Hematopoietic multipotent progenitor cell treated with erythropoietin and hydrocortisone succinate and interleukin-3 and kit ligand, for 15 days (in vitro differentiated cells): ENCODE data around the gene MYRFL.

Experiments used
- DNase-seq: peaks from one replicate; pipeline ENCODE4 v3.0.0-alpha.2; 2015; ENCODE audit warnings: low spot score

Gene MYRFL

GRCh38 chr12:69898236-69898635 lies 73.2 kb downstream of the MYRFL start:
- no peak for DNase-seq

GRCh38 chr12:69900720-69901131 lies 75.7 kb downstream of the MYRFL start:
- DNase-seq, result peak; percentile 71

- DNase-seq, result no peak
Measured at GRCh38 chr12:69901221-69901905, 76.3 kb downstream of the MYRFL start.

GRCh38 chr12:69903548-69903947 lies 78.5 kb downstream of the MYRFL start:
- no peak for DNase-seq

GRCh38 chr12:69904777-69905176 lies 79.8 kb downstream of the MYRFL start:
- DNase-seq, result no peak

GRCh38 chr12:69905801-69906200 lies 80.8 kb downstream of the MYRFL start:
- DNase-seq, result no peak

- no peak for DNase-seq
Measured at GRCh38 chr12:69906411-69907216, 81.6 kb downstream of the MYRFL start.

- no peak for DNase-seq
Measured at GRCh38 chr12:69908203-69908602, 83.2 kb downstream of the MYRFL start.

- DNase-seq, result no peak
Measured at GRCh38 chr12:69910694-69911093, 85.7 kb downstream of the MYRFL start.

GRCh38 chr12:69913526-69913925 lies 88.5 kb downstream of the MYRFL start:
- DNase-seq, result no peak

- DNase-seq, result no peak
Measured at GRCh38 chr12:69915964-69916363, 90.9 kb downstream of the MYRFL start.

GRCh38 chr12:69916544-69917235 lies 91.7 kb downstream of the MYRFL start:
- DNase-seq, result no peak

GRCh38 chr12:69918287-69918686 lies 93.3 kb downstream of the MYRFL start:
- DNase-seq, result no peak

- DNase-seq, result no peak
Measured at GRCh38 chr12:69919495-69919894, 94.5 kb downstream of the MYRFL start.

GRCh38 chr12:69921831-69922230 lies 96.8 kb downstream of the MYRFL start:
- no peak for DNase-seq

- no peak for DNase-seq
Measured at GRCh38 chr12:69922999-69923398, 98.0 kb downstream of the MYRFL start.

GRCh38 chr12:69925291-69925690 lies 100.3 kb downstream of the MYRFL start:
- no peak for DNase-seq

GRCh38 chr12:69927164-69927563 lies 102.1 kb downstream of the MYRFL start:
- no peak for DNase-seq

GRCh38 chr12:69929125-69929524 lies 104.1 kb downstream of the MYRFL start:
- DNase-seq, result no peak

- DNase-seq, result no peak
Measured at GRCh38 chr12:69929531-69929930, 104.5 kb downstream of the MYRFL start.

- DNase-seq, result no peak
Measured at GRCh38 chr12:69931569-69931968, 106.5 kb downstream of the MYRFL start.

- DNase-seq, result no peak
Measured at GRCh38 chr12:69932154-69932553, 107.1 kb downstream of the MYRFL start.
